ENCODE results near the gene SOHLH1. TPM values are rescaled to one million over a fixed set of nuclear protein-coding genes. Genes with fewer than 3 reads are reported as not detected.

Gene SOHLH1
- total RNA-seq, 1 experiment from 2014 or later = not detected

GRCh38 chr9:135662758-135663450, 36.4 kb downstream of the SOHLH1 start, which contains the start of gene LCN9:
Gene LCN9, plus strand, starts transcription at chr9:135663309. Its CDS starts 13 bp downstream, at chr9:135663322.
- peaks cover 6% of the 10 kb centered on the region for H3K9me3 Mint-ChIP-seq
- ChIA-PET CTCF (no interaction called here), POLR2A (no interaction called here)
- no peaks in the 10 kb centered on the region for H3K27me3 Mint-ChIP-seq (ENCODE audit: low read depth)
- peaks cover 6% of the 10 kb centered on the region for H3K4me1 Mint-ChIP-seq
- H3K4me3 Mint-ChIP-seq = no peak within 1 kb of the TSS
- H3K36me3 Mint-ChIP-seq = peaks cover 8% of the 10 kb centered on the region
- no peak within 1 kb of the TSS for H3K27ac Mint-ChIP-seq
- ATAC-seq = no peak
- no peak for TF ChIP-seq RELA (CRISPR knock-in tag; IDR thresholded peaks at IDR 0.05; ENCODE audit: borderline replicate concordance)
- no peak for TF ChIP-seq ERG (CRISPR knock-in tag; IDR thresholded peaks at IDR 0.05)
- no peak for TF ChIP-seq JUN (CRISPR knock-in tag; IDR thresholded peaks at IDR 0.05)
- no peak for TF ChIP-seq TP53 (CRISPR knock-in tag; IDR thresholded peaks at IDR 0.05)
- TF ChIP-seq, protein P1, sequence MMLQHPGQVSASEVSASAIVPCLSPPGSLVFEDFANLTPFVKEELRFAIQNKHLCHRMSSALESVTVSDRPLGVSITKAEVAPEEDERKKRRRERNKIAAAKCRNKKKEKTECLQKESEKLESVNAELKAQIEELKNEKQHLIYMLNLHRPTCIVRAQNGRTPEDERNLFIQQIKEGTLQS (CRISPR knock-in tag; conservative IDR thresholded peaks at IDR 0.05) = no peak
- TF ChIP-seq ZBTB21 (CRISPR knock-in tag; IDR thresholded peaks at IDR 0.05; ENCODE audit: borderline replicate concordance) = no peak
- TF ChIP-seq ZNF671 (CRISPR knock-in tag; IDR thresholded peaks at IDR 0.05) = no peak
- no peak for DNase-seq (ENCODE audit: low spot score)

- ATAC-seq (no peak), DNase-seq (ENCODE audit: low spot score) (no peak)
- ChIA-PET POLR2A (no interaction called here), CTCF (no interaction called here)
- no peak overlapping the region for H3K27ac Mint-ChIP-seq
- H3K4me1 Mint-ChIP-seq = peaks cover 6% of the 10 kb centered on the region
- H3K9me3 Mint-ChIP-seq = peaks cover 8% of the 10 kb centered on the region
- H3K36me3 Mint-ChIP-seq = peaks cover 13% of the 10 kb centered on the region
- H3K4me3 Mint-ChIP-seq = no peak overlapping the region
- H3K27me3 Mint-ChIP-seq (ENCODE audit: low read depth) = no peaks in the 10 kb centered on the region
- TF ChIP-seq, protein P2, sequence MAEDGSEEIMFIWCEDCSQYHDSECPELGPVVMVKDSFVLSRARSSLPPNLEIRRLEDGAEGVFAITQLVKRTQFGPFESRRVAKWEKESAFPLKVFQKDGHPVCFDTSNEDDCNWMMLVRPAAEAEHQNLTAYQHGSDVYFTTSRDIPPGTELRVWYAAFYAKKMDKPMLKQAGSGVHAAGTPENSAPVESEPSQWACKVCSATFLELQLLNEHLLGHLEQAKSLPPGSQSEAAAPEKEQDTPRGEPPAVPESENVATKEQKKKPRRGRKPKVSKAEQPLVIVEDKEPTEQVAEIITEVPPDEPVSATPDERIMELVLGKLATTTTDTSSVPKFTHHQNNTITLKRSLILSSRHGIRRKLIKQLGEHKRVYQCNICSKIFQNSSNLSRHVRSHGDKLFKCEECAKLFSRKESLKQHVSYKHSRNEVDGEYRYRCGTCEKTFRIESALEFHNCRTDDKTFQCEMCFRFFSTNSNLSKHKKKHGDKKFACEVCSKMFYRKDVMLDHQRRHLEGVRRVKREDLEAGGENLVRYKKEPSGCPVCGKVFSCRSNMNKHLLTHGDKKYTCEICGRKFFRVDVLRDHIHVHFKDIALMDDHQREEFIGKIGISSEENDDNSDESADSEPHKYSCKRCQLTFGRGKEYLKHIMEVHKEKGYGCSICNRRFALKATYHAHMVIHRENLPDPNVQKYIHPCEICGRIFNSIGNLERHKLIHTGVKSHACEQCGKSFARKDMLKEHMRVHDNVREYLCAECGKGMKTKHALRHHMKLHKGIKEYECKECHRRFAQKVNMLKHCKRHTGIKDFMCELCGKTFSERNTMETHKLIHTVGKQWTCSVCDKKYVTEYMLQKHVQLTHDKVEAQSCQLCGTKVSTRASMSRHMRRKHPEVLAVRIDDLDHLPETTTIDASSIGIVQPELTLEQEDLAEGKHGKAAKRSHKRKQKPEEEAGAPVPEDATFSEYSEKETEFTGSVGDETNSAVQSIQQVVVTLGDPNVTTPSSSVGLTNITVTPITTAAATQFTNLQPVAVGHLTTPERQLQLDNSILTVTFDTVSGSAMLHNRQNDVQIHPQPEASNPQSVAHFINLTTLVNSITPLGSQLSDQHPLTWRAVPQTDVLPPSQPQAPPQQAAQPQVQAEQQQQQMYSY (CRISPR knock-in tag; IDR thresholded peaks at IDR 0.05) = no peak
- TF ChIP-seq, protein P3, sequence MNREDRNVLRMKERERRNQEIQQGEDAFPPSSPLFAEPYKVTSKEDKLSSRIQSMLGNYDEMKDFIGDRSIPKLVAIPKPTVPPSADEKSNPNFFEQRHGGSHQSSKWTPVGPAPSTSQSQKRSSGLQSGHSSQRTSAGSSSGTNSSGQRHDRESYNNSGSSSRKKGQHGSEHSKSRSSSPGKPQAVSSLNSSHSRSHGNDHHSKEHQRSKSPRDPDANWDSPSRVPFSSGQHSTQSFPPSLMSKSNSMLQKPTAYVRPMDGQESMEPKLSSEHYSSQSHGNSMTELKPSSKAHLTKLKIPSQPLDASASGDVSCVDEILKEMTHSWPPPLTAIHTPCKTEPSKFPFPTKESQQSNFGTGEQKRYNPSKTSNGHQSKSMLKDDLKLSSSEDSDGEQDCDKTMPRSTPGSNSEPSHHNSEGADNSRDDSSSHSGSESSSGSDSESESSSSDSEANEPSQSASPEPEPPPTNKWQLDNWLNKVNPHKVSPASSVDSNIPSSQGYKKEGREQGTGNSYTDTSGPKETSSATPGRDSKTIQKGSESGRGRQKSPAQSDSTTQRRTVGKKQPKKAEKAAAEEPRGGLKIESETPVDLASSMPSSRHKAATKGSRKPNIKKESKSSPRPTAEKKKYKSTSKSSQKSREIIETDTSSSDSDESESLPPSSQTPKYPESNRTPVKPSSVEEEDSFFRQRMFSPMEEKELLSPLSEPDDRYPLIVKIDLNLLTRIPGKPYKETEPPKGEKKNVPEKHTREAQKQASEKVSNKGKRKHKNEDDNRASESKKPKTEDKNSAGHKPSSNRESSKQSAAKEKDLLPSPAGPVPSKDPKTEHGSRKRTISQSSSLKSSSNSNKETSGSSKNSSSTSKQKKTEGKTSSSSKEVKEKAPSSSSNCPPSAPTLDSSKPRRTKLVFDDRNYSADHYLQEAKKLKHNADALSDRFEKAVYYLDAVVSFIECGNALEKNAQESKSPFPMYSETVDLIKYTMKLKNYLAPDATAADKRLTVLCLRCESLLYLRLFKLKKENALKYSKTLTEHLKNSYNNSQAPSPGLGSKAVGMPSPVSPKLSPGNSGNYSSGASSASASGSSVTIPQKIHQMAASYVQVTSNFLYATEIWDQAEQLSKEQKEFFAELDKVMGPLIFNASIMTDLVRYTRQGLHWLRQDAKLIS (CRISPR knock-in tag; IDR thresholded peaks at IDR 0.05; ENCODE audit: borderline replicate concordance) = no peak
- TF ChIP-seq, protein P4, sequence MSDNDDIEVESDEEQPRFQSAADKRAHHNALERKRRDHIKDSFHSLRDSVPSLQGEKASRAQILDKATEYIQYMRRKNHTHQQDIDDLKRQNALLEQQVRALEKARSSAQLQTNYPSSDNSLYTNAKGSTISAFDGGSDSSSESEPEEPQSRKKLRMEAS (CRISPR knock-in tag; IDR thresholded peaks at IDR 0.05) = no peak
- TF ChIP-seq SP1 (CRISPR knock-in tag; conservative IDR thresholded peaks at IDR 0.05) = no peak
- TF ChIP-seq MXD4 (CRISPR knock-in tag; IDR thresholded peaks at IDR 0.05; ENCODE audit: borderline replicate concordance) = no peak
- TF ChIP-seq ZNF263 (CRISPR knock-in tag; IDR thresholded peaks at IDR 0.05; ENCODE audit: low read depth) = no peak
- TF ChIP-seq PREB (CRISPR knock-in tag; IDR thresholded peaks at IDR 0.05; ENCODE audit: borderline replicate concordance) = no peak
- TF ChIP-seq, protein P5, sequence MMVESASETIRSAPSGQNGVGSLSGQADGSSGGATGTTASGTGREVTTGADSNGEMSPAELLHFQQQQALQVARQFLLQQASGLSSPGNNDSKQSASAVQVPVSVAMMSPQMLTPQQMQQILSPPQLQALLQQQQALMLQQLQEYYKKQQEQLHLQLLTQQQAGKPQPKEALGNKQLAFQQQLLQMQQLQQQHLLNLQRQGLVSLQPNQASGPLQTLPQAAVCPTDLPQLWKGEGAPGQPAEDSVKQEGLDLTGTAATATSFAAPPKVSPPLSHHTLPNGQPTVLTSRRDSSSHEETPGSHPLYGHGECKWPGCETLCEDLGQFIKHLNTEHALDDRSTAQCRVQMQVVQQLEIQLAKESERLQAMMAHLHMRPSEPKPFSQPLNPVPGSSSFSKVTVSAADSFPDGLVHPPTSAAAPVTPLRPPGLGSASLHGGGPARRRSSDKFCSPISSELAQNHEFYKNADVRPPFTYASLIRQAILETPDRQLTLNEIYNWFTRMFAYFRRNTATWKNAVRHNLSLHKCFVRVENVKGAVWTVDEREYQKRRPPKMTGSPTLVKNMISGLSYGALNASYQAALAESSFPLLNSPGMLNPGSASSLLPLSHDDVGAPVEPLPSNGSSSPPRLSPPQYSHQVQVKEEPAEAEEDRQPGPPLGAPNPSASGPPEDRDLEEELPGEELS (CRISPR knock-in tag; IDR thresholded peaks at IDR 0.05) = no peak
- TF ChIP-seq, protein P6, sequence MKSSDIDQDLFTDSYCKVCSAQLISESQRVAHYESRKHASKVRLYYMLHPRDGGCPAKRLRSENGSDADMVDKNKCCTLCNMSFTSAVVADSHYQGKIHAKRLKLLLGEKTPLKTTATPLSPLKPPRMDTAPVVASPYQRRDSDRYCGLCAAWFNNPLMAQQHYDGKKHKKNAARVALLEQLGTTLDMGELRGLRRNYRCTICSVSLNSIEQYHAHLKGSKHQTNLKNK (CRISPR knock-in tag; IDR thresholded peaks at IDR 0.05) = no peak
- TF ChIP-seq SMAD4 (CRISPR knock-in tag; IDR thresholded peaks at IDR 0.05) = no peak
- TF ChIP-seq NFE2L1 (CRISPR knock-in tag; IDR thresholded peaks at IDR 0.05) = no peak
Measured at GRCh38 chr9:135661816-135662560, 37.3 kb downstream of the SOHLH1 start.

Measured in WTC11 (cell line).